ENCODE measurements around the gene EPDR1.

Gene EPDR1

DNA sequence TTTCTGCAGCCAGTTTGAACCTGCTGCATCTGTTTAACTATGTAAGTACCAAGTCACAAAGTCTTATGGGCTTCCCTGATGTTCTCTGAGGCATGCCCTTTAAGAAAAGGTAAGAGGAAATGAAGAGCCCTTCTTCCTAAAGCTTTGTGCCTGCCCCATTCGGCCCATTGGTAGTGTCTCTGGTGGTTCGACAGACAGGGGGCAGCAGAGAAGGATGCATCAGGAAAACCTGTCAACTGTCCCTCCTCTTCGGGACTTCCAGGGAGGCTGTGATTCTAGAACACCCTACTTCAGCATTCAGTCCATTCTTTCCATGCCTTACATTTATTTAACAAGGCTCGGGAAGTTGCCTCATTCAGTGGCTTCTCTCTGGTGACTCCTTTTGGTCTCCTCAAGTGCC lies 1.9 kb upstream of the EPDR1 start:
- TF ChIP-seq, protein P1, sequence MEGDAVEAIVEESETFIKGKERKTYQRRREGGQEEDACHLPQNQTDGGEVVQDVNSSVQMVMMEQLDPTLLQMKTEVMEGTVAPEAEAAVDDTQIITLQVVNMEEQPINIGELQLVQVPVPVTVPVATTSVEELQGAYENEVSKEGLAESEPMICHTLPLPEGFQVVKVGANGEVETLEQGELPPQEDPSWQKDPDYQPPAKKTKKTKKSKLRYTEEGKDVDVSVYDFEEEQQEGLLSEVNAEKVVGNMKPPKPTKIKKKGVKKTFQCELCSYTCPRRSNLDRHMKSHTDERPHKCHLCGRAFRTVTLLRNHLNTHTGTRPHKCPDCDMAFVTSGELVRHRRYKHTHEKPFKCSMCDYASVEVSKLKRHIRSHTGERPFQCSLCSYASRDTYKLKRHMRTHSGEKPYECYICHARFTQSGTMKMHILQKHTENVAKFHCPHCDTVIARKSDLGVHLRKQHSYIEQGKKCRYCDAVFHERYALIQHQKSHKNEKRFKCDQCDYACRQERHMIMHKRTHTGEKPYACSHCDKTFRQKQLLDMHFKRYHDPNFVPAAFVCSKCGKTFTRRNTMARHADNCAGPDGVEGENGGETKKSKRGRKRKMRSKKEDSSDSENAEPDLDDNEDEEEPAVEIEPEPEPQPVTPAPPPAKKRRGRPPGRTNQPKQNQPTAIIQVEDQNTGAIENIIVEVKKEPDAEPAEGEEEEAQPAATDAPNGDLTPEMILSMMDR (conservative IDR thresholded peaks at IDR 0.05; ENCODE audit: low read depth, low read length) = peak; percentile 8
- H3K4me3 ChIP-seq (ENCODE audit: low read length) = no peak overlapping the region
- DNase-seq (ENCODE audit: low read depth) = no peak

DNA sequence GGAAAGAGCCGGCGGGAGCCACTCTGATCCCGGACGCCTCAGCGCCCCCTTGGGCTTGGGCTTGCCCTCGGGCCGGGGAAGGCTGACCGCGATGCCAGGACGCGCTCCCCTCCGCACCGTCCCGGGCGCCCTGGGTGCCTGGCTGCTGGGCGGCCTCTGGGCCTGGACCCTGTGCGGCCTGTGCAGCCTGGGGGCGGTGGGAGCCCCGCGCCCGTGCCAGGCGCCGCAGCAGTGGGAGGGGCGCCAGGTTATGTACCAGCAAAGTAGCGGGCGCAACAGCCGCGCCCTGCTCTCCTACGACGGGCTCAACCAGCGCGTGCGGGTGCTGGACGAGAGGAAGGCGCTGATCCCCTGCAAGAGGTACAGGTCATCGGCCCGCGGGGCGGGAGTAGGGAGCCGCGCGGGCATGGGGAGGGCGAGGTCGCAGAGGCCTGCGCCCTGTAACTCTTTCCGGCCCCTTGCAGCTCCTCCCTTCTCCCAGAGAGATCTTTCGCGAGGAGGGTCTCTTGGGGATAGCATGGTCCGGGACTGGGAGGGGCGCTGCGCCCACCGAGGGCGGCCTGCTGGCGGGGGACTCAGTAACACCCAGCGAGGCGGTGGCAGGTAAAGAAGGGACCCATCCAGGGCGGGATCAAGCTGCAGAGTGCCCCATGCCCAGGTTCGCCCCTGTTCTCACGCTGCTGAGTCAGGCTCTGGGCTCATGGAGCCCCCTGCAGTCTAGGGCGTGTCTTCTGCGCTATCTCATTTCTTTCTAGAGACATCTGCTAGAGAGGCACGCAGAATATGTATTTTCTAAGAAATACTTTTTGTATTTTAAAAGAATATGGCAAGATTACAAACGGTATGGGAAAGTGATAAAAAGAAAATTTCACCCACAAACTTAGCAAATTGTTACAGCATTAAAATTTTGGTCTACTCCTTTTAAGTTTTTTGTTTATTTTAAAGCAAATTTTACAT lies 687 bp downstream of the EPDR1 start:
- no peak for DNase-seq (ENCODE audit: low read depth)
- peak overlapping the region; percentile 67 for H3K4me3 ChIP-seq (ENCODE audit: low read length)
- TF ChIP-seq, protein P1 (conservative IDR thresholded peaks at IDR 0.05; ENCODE audit: low read depth, low read length) = peak; percentile 29

DNA sequence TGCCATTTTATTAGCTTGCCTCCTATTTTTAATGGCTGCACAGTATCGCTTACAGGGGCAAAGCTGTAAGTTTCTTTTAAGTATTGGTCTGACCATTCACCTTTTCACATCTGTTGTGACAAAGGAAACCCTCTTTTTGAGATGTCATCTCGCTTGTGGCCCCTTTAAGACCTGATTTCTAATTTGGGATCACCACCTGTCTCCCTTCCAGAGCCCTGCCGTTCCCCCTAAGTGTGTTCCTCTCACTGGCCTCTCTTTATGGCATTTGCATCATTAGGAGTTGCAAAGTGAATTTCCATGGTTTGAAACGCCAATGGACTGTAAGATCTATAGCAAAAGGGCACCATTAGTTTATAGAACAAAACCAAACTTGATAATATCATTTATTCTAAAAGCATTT lies 1.4 kb downstream of the EPDR1 start:
- TF ChIP-seq, protein P1 (conservative IDR thresholded peaks at IDR 0.05; ENCODE audit: low read depth, low read length) = no peak
- H3K4me3 ChIP-seq (ENCODE audit: low read length) = no peak overlapping the region
- DNase-seq (ENCODE audit: low read depth) = no peak

DNA sequence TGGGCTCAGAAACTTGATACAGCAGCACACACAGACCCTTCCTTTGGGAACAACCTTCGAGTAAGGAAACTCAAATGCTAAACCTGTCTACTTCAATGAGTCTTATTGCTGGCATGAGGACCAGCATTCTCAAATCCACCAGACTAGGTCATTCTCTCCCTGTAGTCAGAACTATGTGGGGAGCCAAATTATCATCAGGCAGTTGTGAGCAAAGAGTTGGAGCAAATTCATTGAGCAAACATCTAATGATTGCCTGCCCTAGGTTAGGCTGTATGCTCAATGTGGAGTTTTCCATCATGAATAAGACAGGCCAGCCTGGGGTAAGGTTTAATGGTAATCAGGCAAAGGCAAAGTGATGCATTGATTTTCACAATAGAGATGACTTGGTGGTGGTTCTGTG lies 3.6 kb downstream of the EPDR1 start:
- TF ChIP-seq, protein P1 (conservative IDR thresholded peaks at IDR 0.05; ENCODE audit: low read depth, low read length) = no peak
- H3K4me3 ChIP-seq (ENCODE audit: low read length) = no peak overlapping the region
- no peak for DNase-seq (ENCODE audit: low read depth)

DNA sequence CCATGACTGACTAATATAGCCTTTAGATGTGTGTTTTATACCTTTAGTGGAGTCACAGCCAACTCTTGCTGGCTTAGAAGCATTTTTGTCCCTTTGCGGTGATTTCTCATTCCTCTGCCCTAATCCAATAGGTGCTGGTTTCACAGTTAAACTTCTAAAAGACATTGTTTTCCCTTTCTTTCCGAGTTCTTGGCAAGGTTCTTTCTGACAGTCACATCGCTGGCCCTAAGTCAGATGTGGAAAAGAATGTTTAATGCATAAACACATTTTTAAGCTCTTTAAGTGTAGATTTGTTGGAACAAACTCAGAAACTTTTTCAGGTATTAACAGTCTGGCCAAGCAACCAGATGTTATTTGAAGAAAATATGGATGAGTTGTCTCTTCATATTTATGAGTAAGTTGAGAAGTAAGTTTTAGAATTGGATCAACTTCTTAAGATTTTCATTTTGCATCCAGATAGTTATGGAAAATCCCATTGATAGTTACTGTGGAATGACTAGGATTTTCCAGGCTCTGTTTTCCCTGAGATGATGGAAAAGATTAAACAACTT lies 4.1 kb downstream of the EPDR1 start:
- DNase-seq (ENCODE audit: low read depth) = no peak
- H3K4me3 ChIP-seq (ENCODE audit: low read length) = no peak overlapping the region
- TF ChIP-seq, protein P1 (conservative IDR thresholded peaks at IDR 0.05; ENCODE audit: low read depth, low read length) = no peak

DNA sequence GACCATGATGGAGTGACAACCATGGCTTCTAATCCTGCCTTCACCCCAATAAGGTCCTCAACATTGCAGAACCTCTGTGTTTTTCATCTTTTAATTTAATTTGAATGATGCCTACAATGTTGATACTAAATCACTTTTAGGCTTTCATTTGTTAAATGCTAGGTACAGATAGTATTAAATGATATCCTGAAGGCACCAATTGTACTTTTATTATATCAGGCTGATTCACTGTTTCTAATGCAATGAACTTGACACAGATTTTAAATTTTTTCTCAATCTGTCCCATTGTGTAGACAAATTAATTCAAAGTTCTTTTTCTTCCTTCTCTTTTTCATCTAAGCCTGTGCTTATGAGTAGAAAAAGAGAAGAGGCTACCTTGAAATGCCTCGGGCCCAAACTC lies 5.2 kb downstream of the EPDR1 start:
- no peak for DNase-seq (ENCODE audit: low read depth)
- H3K4me3 ChIP-seq (ENCODE audit: low read length) = no peak overlapping the region
- TF ChIP-seq, protein P1 (conservative IDR thresholded peaks at IDR 0.05; ENCODE audit: low read depth, low read length) = no peak

Measured in retinal pigment epithelial cell (primary cell).